T-helper 2 cell treated with Interferon-gamma antibody and Interleukin-4, amounts not matched to agents 100 ng/mL and 5 ng/mL, for 36 hours (primary cell): ENCODE measurements around the gene HEPHL1. TPM values are rescaled to one million over a fixed set of nuclear protein-coding genes. Genes with fewer than 3 reads are reported as not detected.

Source experiments
- intact Hi-C: fragments of 100-400 bp; cut with micrococcal nuclease; formaldehyde crosslinking; loops from one replicate; pipeline ENCODE4 v1.15.1; 2023
- total RNA-seq: library from RNA; stranded (reverse); gene quantifications from 2 replicates; pipeline ENCODE4 v1.2.3, GENCODE V29; 2022

The HEPHL1 gene
- total RNA-seq, 1 donor from 2014 or later: not detected

GRCh38 chr11:94018721-94019120, 2.4 kb upstream of the HEPHL1 start:
- intact Hi-C loops: no loop called here

- intact Hi-C loops: no loop called here
These were observed 2.7 kb downstream of the HEPHL1 start for GRCh38 chr11:94023856-94024255.

GRCh38 chr11:94024547-94024946, 3.4 kb downstream of the HEPHL1 start:
- intact Hi-C loops: no loop called here

- intact Hi-C loops: no loop called here
These were observed 4.7 kb downstream of the HEPHL1 start for GRCh38 chr11:94025690-94026394.

- intact Hi-C loops: no loop called here
These were observed 6.1 kb downstream of the HEPHL1 start for GRCh38 chr11:94027210-94027609.

- intact Hi-C loops: no loop called here
These were observed 7.3 kb downstream of the HEPHL1 start for GRCh38 chr11:94028436-94028835.

- intact Hi-C loops: no loop called here
These were observed 8.9 kb downstream of the HEPHL1 start for GRCh38 chr11:94030059-94030458.

GRCh38 chr11:94031625-94032024, 10.5 kb downstream of the HEPHL1 start:
- intact Hi-C loops: no loop called here

- intact Hi-C loops: no loop called here
These were observed 10.9 kb downstream of the HEPHL1 start for GRCh38 chr11:94032066-94032465.

GRCh38 chr11:94032725-94033124, 11.6 kb downstream of the HEPHL1 start:
- intact Hi-C loops: no loop called here

GRCh38 chr11:94034207-94034606, 13.1 kb downstream of the HEPHL1 start:
- intact Hi-C loops: no loop called here

GRCh38 chr11:94036096-94036495, 14.9 kb downstream of the HEPHL1 start:
- intact Hi-C loops: no loop called here

- intact Hi-C loops: no loop called here
These were observed 22.1 kb downstream of the HEPHL1 start for GRCh38 chr11:94043241-94043640.

GRCh38 chr11:94046796-94047195, 25.6 kb downstream of the HEPHL1 start:
- intact Hi-C loops: no loop called here

- intact Hi-C loops: no loop called here
These were observed 27.0 kb downstream of the HEPHL1 start for GRCh38 chr11:94048032-94048709.

- intact Hi-C loops: no loop called here
These were observed 28.2 kb downstream of the HEPHL1 start for GRCh38 chr11:94049351-94049750.

- intact Hi-C loops: no loop called here
These were observed 37.5 kb downstream of the HEPHL1 start for GRCh38 chr11:94058630-94059029.

GRCh38 chr11:94059065-94059464, 37.9 kb downstream of the HEPHL1 start:
- intact Hi-C loops: no loop called here

- intact Hi-C loops: no loop called here
These were observed 39.2 kb downstream of the HEPHL1 start for GRCh38 chr11:94060401-94060800.

- intact Hi-C loops: no loop called here
These were observed 41.2 kb downstream of the HEPHL1 start for GRCh38 chr11:94062360-94062759.

GRCh38 chr11:94066901-94067429, 45.8 kb downstream of the HEPHL1 start:
- intact Hi-C loops: no loop called here

- intact Hi-C loops: no loop called here
These were observed 47.6 kb downstream of the HEPHL1 start for GRCh38 chr11:94068764-94069163.
